ENCODE data around the gene LAX1. TPM values are rescaled to one million over a fixed set of nuclear protein-coding genes. Genes with fewer than 3 reads are reported as not detected.

The LAX1 gene
- total RNA-seq, 1 donor from 2014 or later: 0.07 TPM

DNA sequence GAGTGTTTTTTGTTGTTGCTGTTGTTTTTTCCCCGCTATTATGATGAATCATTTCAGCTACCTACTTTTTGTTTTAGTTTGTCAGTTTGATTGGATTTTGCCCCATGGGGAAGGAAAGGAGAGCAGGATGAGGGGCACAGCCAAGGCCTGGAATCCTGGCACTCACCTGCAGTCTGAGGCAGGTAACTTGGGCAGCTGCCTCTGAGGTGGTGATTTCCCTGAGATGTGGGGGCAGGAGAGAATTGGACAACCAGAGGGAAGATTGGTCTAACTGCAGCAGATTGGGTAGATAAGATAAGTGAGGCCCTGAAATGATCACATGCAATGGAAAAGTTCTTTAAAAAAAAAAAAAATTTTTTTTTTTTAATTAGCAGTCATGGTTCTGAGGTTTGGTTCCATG is 1.5 kb upstream of the LAX1 start:
- TF ChIP-seq, protein P1, sequence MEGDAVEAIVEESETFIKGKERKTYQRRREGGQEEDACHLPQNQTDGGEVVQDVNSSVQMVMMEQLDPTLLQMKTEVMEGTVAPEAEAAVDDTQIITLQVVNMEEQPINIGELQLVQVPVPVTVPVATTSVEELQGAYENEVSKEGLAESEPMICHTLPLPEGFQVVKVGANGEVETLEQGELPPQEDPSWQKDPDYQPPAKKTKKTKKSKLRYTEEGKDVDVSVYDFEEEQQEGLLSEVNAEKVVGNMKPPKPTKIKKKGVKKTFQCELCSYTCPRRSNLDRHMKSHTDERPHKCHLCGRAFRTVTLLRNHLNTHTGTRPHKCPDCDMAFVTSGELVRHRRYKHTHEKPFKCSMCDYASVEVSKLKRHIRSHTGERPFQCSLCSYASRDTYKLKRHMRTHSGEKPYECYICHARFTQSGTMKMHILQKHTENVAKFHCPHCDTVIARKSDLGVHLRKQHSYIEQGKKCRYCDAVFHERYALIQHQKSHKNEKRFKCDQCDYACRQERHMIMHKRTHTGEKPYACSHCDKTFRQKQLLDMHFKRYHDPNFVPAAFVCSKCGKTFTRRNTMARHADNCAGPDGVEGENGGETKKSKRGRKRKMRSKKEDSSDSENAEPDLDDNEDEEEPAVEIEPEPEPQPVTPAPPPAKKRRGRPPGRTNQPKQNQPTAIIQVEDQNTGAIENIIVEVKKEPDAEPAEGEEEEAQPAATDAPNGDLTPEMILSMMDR (IDR thresholded peaks at IDR 0.05): no peak
- no peak overlapping the region for H3K27ac Mint-ChIP-seq (ENCODE audit: unreplicated experiment)
- H3K4me1 Mint-ChIP-seq (ENCODE audit: low read depth): no peaks in the 10 kb centered on the region
- no peak overlapping the region for H3K4me3 Mint-ChIP-seq (ENCODE audit: unreplicated experiment)
- H3K27me3 Mint-ChIP-seq (ENCODE audit: low read depth): peaks cover 2% of the 10 kb centered on the region
- no peaks in the 10 kb centered on the region for H3K9me3 Mint-ChIP-seq (ENCODE audit: low read depth)
- DNase-seq (ENCODE audit: low spot score): no peak
- H3K36me3 Mint-ChIP-seq (ENCODE audit: low read depth): no peaks in the 10 kb centered on the region

DNA sequence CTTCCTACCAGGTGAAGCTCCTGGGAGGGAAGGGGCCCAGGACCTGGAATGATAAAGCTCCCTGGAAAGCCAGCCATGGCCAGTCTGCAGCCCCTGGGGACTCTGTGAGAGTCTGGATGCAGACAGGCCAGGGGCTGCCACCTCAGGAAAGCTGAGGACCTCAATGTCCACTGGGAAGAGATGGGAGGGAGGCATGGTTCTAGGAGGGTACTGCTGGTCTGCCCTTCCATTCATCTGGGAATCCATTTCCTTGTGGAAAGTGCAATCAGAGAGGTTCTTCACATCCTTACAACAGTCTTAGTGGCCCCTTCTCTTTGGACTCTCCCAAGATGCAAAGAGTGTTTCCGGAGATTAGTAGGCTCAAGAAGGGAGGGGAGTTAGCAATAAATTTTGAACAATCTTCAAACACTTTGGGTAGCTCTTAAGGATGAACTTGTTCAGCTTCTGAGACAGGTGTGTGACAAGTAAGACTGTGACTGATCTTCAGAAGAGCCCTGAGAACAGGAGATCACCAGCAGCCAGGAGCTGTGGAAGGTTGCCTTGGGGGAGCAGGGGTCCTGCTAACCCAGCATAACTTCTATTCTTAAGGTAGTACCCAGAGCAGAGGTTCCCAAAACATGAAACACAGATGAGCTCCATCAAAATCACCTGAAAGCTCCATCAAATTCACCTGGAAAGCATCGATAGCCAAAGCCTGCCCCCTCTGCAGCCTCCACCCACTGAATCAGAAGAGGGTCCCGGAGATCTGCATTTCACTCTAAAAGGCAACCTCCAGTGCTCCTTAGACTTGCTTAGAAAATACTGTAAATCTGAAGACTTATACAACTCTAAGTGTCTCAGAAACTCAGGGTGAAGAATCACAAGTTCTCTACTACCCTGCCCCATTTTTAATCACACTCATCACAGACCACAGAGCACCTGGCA is 616 bp upstream of the LAX1 start:
- DNase-seq (ENCODE audit: low spot score): peak; percentile 3
- no peak overlapping the region for H3K4me3 Mint-ChIP-seq (ENCODE audit: unreplicated experiment)
- H3K27ac Mint-ChIP-seq (ENCODE audit: unreplicated experiment): no peak overlapping the region
- peaks cover 2% of the 10 kb centered on the region for H3K27me3 Mint-ChIP-seq (ENCODE audit: low read depth)
- TF ChIP-seq, protein P1 (IDR thresholded peaks at IDR 0.05): no peak
- no peaks in the 10 kb centered on the region for H3K36me3 Mint-ChIP-seq (ENCODE audit: low read depth)
- H3K9me3 Mint-ChIP-seq (ENCODE audit: low read depth): no peaks in the 10 kb centered on the region
- H3K4me1 Mint-ChIP-seq (ENCODE audit: low read depth): peaks cover 3% of the 10 kb centered on the region

DNA sequence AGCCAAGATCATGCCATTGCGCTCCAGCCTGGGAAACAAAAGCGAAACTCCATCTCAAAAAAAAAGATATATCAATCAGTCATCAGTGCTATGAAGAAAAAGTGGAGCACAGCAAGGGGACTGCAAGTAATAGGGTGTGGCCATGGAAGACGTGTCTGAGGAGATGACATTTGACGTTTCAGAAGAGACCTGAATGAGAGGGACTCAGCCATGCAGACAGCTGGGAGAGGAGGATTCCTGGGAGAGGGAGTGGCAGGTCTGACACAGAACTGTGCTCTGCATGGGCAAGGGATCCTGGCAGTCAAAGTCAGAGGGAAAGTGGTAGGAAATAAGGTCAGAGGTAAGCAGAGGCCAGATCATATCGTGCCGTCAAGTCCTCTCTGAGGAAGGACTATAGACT is 3.3 kb downstream of the LAX1 start:
- Mint-ChIP-seq H3K36me3 (ENCODE audit: low read depth) (no peaks in the 10 kb centered on the region), H3K27ac (ENCODE audit: unreplicated experiment) (no peak overlapping the region), H3K4me3 (ENCODE audit: unreplicated experiment) (no peak overlapping the region), H3K27me3 (ENCODE audit: low read depth) (peaks cover 13% of the 10 kb centered on the region), H3K9me3 (ENCODE audit: low read depth) (no peaks in the 10 kb centered on the region), H3K4me1 (ENCODE audit: low read depth) (peaks cover 8% of the 10 kb centered on the region)
- DNase-seq (ENCODE audit: low spot score): peak; percentile 43
- TF ChIP-seq, protein P1 (IDR thresholded peaks at IDR 0.05): no peak

DNA sequence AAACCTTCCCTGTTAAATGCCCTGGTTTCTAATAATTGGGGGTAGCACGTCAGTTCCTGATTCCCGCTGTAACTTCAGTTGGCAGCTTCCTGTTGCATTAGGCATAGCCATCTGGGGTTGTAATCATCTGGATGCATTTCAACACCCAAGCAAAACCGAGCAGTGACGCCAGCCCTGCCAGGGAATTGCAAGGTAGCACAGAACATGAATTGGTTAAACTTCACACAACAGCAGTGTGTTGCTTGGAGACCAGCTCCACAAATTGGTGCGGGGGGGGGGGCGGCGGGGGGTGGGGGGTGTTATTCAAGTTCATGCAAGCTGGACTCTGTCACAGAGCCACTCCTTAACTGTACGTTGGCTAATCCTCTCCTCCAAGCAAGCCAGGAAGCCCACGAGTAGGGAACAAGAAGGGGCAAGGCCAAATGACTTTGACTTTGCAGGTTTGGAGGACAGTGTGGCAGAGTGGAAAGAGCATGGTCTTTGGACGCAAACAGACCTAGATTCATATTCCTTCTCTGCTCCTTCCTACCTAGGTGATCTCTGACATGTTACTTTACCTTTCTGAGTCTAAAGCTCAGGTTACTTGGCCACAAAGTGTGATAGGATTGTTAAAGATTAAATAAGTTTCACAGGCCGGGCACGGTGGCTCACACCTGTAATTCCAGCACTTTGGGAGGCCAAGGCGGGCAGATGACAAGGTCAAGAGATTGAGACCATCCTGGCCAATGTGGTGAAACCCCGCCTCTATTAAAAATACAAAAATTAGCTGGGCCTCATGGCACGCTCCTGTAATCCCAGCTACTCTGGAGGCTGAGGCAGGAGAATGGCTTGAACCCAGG is 4.7 kb downstream of the LAX1 start:
- no peak overlapping the region for H3K4me3 Mint-ChIP-seq (ENCODE audit: unreplicated experiment)
- peak overlapping the region; percentile 74 for H3K27ac Mint-ChIP-seq (ENCODE audit: unreplicated experiment)
- no peaks in the 10 kb centered on the region for H3K36me3 Mint-ChIP-seq (ENCODE audit: low read depth)
- TF ChIP-seq, protein P1 (IDR thresholded peaks at IDR 0.05): no peak
- H3K4me1 Mint-ChIP-seq (ENCODE audit: low read depth): peaks cover 8% of the 10 kb centered on the region
- no peaks in the 10 kb centered on the region for H3K9me3 Mint-ChIP-seq (ENCODE audit: low read depth)
- peaks cover 11% of the 10 kb centered on the region for H3K27me3 Mint-ChIP-seq (ENCODE audit: low read depth)
- DNase-seq (ENCODE audit: low spot score): no peak

DNA sequence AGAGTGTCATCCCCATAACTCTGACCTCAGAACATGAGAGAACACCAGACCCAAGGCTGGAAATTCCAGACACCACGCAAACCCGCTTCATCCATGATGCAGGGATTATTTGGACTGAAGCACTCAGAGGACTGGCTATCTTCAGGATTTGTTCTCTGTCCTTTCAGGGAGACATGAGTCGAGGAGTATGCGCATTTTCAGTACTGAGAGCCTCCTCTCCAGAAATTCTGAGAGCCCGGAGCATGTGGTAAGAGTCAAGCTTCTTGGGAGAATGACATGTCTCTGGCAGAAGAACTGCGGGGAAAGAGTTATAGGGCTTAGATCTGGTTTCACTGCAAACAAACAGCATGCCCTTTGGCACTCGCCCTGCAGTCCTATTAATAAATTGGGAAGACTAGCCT is 6.9 kb downstream of the LAX1 start:
- Mint-ChIP-seq H3K36me3 (ENCODE audit: low read depth) (no peaks in the 10 kb centered on the region), H3K4me3 (ENCODE audit: unreplicated experiment) (no peak overlapping the region), H3K27me3 (ENCODE audit: low read depth) (peaks cover 11% of the 10 kb centered on the region), H3K27ac (ENCODE audit: unreplicated experiment) (no peak overlapping the region), H3K9me3 (ENCODE audit: low read depth) (no peaks in the 10 kb centered on the region), H3K4me1 (ENCODE audit: low read depth) (peaks cover 8% of the 10 kb centered on the region)
- no peak for DNase-seq (ENCODE audit: low spot score)
- TF ChIP-seq, protein P1 (IDR thresholded peaks at IDR 0.05): no peak

All from chondrocyte (in vitro differentiated cells).